ENCODE results near the gene EIF3D. TPM values are rescaled to one million over a fixed set of nuclear protein-coding genes. Genes with fewer than 3 reads are reported as not detected.
"Not testable (repeated sequence)": the region's sequence is repeated elsewhere in the genome, so short reads cannot be mapped to it uniquely, and the experiment has no call there.

Gene EIF3D
- total RNA-seq, 4 donors from 2014 or later = 247 to 409 (median 332) TPM

DNA sequence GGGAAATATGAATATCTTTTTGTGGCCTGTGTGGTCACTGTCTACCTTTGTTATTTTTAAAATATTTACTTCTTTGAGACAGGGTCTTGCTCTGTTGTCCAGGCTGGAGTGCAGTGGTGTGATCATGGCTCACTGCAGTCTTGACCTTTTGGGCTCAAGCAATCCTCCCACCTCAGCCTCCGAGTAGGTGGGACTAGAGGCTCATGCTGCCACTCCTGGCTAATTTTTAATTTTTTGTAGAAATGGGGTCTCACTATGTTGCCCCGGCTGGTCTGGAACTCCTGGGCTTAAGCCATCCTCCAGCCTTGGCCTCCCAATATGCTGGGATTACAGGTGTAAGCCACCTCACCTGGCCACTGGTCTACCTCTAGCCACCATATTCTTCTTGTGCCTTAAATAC lies 3.5 kb upstream of the EIF3D start:
- 92% methylated on average over 2 of the region's 2 CpGs for WGBS
- no peaks in the 10 kb centered on the region for H3K36me3 ChIP-seq
- peaks cover 5% of the 10 kb centered on the region for H3K27me3 ChIP-seq
- TF ChIP-seq EP300 (IDR thresholded peaks at IDR 0.05) (no peak), POLR2AphosphoS5 (IDR thresholded peaks at IDR 0.05) (no peak), POLR2A (IDR thresholded peaks at IDR 0.05) (no peak)
- TF ChIP-seq, protein P1, sequence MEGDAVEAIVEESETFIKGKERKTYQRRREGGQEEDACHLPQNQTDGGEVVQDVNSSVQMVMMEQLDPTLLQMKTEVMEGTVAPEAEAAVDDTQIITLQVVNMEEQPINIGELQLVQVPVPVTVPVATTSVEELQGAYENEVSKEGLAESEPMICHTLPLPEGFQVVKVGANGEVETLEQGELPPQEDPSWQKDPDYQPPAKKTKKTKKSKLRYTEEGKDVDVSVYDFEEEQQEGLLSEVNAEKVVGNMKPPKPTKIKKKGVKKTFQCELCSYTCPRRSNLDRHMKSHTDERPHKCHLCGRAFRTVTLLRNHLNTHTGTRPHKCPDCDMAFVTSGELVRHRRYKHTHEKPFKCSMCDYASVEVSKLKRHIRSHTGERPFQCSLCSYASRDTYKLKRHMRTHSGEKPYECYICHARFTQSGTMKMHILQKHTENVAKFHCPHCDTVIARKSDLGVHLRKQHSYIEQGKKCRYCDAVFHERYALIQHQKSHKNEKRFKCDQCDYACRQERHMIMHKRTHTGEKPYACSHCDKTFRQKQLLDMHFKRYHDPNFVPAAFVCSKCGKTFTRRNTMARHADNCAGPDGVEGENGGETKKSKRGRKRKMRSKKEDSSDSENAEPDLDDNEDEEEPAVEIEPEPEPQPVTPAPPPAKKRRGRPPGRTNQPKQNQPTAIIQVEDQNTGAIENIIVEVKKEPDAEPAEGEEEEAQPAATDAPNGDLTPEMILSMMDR (IDR thresholded peaks at IDR 0.05) = no peak
- DNase-seq (ENCODE audit: low spot score in 2 of 2) = no peak
- no peaks in the 10 kb centered on the region for H3K9me3 ChIP-seq
- H3K4me1 ChIP-seq = peaks cover 16% of the 10 kb centered on the region
- H3K4me3 ChIP-seq = no peak overlapping the region
- H3K27ac ChIP-seq = no peak overlapping the region

DNA sequence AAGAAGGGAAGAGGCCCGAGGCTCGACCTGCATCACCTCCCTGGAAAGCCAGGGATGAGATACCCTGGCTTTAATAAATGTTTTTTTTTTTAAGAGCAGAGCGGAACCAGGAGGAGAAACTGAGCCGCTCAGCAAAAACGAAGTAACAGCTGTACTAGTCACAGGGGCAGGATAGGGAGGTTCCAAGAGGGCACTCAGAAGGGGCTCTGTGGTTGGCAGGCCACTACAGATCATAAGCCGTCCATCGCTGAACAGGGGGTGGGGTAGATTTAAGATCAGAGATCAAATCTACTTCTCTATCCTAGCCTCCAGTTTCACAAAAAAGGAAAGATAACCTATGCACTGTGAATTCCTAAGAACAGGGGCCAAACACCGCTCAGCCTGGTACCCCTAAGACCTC lies 625 bp downstream of the EIF3D start:
- H3K4me1 ChIP-seq = peaks cover 22% of the 10 kb centered on the region
- TF ChIP-seq, protein P1 (IDR thresholded peaks at IDR 0.05) = no peak
- no peak for TF ChIP-seq POLR2A (IDR thresholded peaks at IDR 0.05)
- TF ChIP-seq POLR2AphosphoS5 (IDR thresholded peaks at IDR 0.05) = no peak
- TF ChIP-seq EP300 (IDR thresholded peaks at IDR 0.05) = no peak
- H3K9me3 ChIP-seq = no peaks in the 10 kb centered on the region
- H3K27me3 ChIP-seq = no peaks in the 10 kb centered on the region
- peak overlapping the region; percentile 93 for H3K27ac ChIP-seq
- peak overlapping the region; percentile 66 for H3K4me3 ChIP-seq
- no peak for DNase-seq (ENCODE audit: low spot score in 2 of 2)
- peaks cover 27% of the 10 kb centered on the region for H3K36me3 ChIP-seq
- 2% methylated on average over 8 of the region's 8 CpGs for WGBS

DNA sequence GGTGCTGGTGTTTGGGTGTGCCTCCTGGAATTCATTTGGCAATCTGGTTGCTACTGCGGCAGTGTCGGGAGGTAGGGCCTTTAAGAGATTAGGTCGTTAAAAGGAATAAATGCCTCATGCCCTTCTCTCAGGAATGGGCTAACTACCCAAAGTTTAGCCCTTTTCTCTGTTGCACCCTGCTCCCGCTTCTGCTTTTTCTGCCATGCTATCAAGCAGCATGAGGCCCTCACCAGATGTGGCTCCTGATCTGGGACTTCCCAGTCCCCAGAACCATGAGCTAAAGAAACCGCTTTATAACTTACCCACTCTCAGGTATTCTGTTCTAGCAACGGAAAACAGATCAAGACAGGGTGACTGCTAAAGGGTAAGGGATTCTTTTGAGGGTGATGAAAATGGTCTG lies 6.3 kb downstream of the EIF3D start:
- Histone ChIP-seq H3K9me3 (no peaks in the 10 kb centered on the region), H3K27ac (no peak overlapping the region), H3K4me1 (peaks cover 8% of the 10 kb centered on the region), H3K36me3 (peaks cover 83% of the 10 kb centered on the region), H3K4me3 (no peak overlapping the region), H3K27me3 (no peaks in the 10 kb centered on the region)
- 96% methylated on average over 6 of the region's 6 CpGs for WGBS
- no peak for DNase-seq (ENCODE audit: low spot score in 2 of 2)
- TF ChIP-seq POLR2AphosphoS5 (IDR thresholded peaks at IDR 0.05) = no peak

DNA sequence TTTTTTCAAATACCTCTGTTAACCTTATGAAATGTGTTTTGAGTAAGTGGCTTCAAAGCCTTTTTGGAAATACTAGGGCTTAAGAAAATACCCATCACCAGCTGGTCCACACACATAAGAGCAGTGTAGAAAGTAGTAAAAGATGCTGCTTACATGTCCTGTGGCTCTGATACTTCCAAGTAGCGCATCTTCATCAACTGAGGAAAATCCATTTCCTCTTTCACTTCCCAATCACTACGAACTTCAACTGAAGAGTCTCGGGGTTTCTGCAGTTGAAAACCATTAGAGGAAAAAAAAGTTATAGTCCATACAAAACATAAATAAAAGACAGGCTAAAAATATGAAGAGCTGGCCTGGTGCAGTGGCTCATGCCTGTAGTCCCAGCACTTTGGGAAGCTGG lies 8.5 kb downstream of the EIF3D start:
- 94% methylated on average over 3 of the region's 3 CpGs for WGBS
- Histone ChIP-seq H3K4me3 (no peak overlapping the region), H3K27me3 (no peaks in the 10 kb centered on the region), H3K36me3 (peaks cover 100% of the 10 kb centered on the region), H3K27ac (no peak overlapping the region), H3K4me1 (no peaks in the 10 kb centered on the region), H3K9me3 (no peaks in the 10 kb centered on the region)
- DNase-seq (ENCODE audit: low spot score in 2 of 2) = no peak
- no peak for TF ChIP-seq POLR2A (IDR thresholded peaks at IDR 0.05)
- TF ChIP-seq POLR2AphosphoS5 (IDR thresholded peaks at IDR 0.05) = no peak
- TF ChIP-seq EP300 (IDR thresholded peaks at IDR 0.05) = no peak
- TF ChIP-seq, protein P1 (IDR thresholded peaks at IDR 0.05) = no peak

DNA sequence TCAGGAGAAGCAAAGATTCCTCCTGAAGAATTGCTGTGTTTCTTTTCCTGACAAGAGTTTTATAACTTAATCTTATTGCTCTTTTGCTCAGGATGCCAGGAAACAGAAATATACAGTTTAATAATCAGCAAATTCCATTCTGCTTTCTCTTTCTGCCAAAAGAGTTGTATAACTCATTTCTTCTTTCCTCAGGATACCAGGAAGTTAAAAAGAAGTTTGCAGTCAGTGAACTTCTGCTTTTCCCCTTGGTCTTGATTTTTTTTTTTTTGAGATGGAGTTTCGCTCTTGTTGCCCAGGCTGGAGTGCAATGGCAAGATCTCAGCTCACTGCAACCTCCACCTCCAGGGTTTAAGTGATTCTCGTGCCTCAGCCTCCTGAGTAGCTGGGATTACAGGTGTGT lies 9.1 kb downstream of the EIF3D start:
- not testable (repeated sequence) for H3K27ac ChIP-seq; H3K4me3 ChIP-seq; H3K27me3 ChIP-seq; DNase-seq (ENCODE audit: low spot score in 2 of 2); H3K9me3 ChIP-seq; H3K4me1 ChIP-seq
- 80% methylated on average over 2 of the region's 2 CpGs for WGBS
- peaks cover 100% of the 10 kb centered on the region for H3K36me3 ChIP-seq

DNA sequence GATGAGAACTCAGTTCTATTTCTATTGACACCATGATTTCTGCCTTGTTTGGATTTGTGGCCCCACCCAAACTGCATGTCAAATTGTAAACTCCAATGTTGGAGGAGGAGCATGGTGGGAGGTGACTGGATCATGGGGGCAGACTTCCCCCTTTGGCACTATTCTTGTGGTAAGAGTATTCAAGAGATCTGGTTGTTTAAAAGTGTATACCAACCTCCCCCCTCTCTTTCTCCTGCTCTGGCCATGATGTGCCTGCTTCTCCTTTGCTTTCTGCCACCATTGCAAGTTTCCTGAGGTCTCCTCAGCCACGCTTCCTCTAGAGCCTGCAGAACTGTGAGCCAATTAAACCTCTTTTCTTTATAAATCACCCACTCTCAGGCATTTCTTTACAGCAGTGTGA lies 14.2 kb downstream of the EIF3D start:
- 100% methylated on average over 1 of the region's 1 CpG for WGBS
- Histone ChIP-seq H3K27me3 (no peaks in the 10 kb centered on the region), H3K36me3 (peaks cover 94% of the 10 kb centered on the region), H3K9me3 (no peaks in the 10 kb centered on the region), H3K4me3 (no peak overlapping the region), H3K27ac (no peak overlapping the region), H3K4me1 (peaks cover 15% of the 10 kb centered on the region)
- DNase-seq (ENCODE audit: low spot score in 2 of 2) = no peak
- TF ChIP-seq POLR2AphosphoS5 (IDR thresholded peaks at IDR 0.05) = no peak
- TF ChIP-seq, protein P1 (IDR thresholded peaks at IDR 0.05) = no peak
- TF ChIP-seq EP300 (IDR thresholded peaks at IDR 0.05) = no peak
- no peak for TF ChIP-seq POLR2A (IDR thresholded peaks at IDR 0.05)
